ENCODE data around the gene DPP3.
A peak's percentile ranks its signal among the peaks of the same experiment; 100 is the strongest.

DPP3 gene

DNA sequence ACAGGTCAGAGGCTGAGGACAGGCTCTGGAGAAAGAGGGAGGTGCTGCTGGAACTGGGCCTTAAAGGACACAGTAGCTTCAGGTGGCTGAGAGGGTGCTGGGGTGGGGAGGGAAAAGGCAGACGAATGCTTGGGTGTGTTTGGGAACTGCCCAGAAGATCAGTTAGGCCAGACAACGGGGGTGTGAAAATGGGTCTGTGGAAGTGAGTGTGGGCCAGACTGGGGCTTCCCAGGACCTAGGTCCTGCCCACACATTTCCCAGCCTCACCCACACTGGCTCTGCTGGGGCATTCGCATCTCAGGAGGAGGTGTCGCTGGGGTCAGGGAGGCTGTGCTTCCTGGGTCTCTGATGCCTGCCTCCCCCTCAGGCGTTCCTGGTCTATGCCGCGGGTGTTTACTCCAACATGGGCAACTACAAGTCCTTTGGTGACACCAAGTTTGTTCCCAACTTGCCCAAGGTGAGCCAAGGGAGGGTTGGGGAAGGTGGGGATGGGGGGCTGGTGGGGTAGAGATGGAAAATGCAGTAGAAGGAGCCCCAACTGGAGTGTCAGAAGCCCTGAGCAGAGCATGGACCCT is 4.7 kb downstream of the DPP3 start:
- DNase-seq (ENCODE audit: low read depth in 2 of 2) = no peak

- DNase-seq (ENCODE audit: low read depth in 2 of 2) = no peak
Observed at GRCh38 chr11:66488957-66489356, 8.7 kb downstream of the DPP3 start.

DNA sequence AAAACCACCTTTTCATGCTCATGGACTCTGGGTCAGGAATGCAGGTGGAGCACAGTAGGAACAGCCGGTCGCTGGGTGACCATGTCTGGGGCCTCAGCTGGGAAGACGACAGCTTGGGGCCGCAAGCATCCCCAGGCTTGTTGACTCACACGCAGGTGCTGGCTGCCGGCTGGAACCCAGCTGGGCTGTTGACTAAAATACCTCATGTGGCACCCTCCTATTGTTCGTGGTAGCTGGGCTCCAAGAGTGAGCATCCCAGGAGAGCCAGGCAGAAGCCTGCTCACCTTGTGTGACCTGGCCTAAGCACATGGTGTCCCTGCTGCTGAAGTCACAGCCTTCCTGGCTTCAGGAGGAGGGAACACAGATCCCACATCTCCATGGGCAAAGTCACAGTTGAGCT is 9.4 kb downstream of the DPP3 start:
- no peak for DNase-seq (ENCODE audit: low read depth in 2 of 2)

GRCh38 chr11:66491315-66491935 is 11.2 kb downstream of the DPP3 start:
- no peak for DNase-seq (ENCODE audit: low read depth in 2 of 2)

DNA sequence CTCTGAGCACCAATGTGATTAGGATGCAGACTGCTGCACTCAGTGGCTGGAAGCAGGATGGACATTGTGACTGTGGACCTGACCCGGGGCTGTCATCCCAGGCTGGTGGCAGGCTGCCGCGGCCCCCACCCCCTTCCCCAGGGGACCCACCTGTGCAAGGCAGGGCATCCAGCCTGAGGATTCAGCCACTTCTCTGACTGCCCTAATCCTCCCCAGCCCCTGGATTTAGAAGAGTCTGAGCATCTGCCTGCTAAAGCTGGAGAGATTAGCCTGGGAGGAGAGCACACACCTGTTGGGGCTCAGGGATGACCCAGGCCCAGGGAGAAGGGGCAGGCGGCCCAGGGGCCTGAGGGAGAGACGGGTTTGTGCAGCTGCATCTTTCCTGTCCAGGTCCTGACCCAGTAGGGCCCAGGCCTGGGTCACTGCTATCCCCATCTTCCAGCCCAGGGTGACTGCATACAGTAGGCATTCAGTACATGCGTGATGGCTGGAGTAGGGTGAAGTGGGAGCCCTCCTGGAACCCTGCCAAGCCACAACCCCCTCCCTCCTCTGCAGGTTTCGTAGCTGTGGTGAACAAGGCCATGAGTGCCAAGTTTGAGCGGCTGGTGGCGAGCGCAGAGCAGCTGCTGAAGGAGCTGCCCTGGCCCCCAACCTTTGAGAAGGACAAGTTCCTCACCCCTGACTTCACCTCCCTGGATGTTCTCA is 12.1 kb downstream of the DPP3 start:
- no peak for DNase-seq (ENCODE audit: low read depth in 2 of 2)

DNA sequence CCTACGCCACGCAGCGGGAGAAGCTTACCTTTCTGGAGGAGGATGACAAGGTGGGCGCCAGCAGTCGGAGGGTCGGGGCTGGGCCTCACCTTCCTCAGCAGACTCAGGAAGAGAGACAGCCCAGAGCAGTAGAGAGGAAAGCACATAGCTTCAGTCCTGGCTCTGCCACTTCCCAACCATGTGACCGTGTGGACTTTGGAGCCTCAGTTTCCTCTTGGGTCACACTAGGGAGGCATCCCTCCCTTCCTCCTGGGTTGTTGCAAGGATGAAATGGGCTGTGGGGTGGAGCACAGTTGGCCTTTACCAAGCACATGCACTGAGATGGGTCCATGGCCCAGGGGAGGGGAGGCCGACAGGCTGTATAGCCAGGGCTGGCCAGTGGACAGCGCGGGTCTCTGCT is 12.9 kb downstream of the DPP3 start:
- DNase-seq (ENCODE audit: low read depth in 2 of 2) = no peak

- DNase-seq (ENCODE audit: low read depth in 2 of 2) = no peak
Observed at GRCh38 chr11:66494458-66494857, 14.2 kb downstream of the DPP3 start.

- no peak for DNase-seq (ENCODE audit: low read depth in 2 of 2)
Observed at GRCh38 chr11:66494935-66495334, 14.7 kb downstream of the DPP3 start.

DNA sequence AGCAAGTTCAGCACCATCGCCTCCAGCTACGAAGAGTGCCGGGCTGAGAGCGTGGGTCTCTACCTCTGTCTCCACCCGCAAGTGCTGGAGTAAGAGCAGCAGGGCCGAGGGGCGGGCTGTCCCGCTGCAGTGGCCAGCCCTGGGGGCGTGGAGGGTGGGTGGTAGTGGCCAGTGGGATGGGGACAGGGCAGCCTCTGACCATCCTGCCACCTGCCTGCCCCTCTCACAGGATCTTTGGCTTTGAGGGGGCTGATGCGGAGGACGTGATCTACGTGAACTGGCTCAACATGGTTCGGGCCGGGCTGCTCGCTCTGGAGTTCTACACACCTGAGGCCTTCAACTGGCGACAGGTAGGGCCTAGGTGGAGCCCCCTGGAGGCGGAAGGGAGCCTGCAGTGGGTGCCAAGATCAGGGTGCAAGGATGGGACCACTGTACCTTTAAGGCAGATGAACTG is 15.2 kb downstream of the DPP3 start:
- DNase-seq (ENCODE audit: low read depth in 2 of 2) = no peak

- no peak for DNase-seq (ENCODE audit: low read depth in 2 of 2)
Observed at GRCh38 chr11:66497206-66497605, 17.0 kb downstream of the DPP3 start.

- no peak for DNase-seq (ENCODE audit: low read depth in 2 of 2)
Observed at GRCh38 chr11:66498506-66498905, 18.3 kb downstream of the DPP3 start.

DNA sequence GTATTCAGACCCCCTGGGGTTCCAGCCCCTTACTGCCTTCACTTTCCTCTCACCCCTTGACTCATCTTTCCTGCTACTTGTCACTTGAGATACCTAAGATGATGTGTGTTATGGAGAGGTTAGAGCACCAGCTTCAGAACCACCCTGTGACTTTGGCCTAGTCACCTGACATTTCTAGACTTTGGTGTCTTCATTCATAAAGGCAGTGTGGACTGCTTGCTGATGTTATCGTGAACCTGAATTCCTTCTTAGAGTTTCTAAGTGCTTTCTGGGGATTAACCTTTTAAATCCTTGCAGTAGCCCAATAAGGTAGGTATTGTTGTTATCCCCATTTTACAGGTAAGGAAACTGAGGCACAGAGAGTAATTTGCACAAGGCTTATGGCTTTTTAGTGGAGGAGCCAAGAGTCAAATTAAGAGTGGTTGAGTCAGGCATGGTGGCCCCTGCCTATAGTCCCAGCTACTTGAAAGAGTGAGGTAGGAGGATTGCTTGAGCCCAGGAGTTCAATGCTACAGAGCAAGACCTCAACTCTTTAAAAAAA is 25.1 kb downstream of the DPP3 start:
- no peak for DNase-seq (ENCODE audit: low read depth in 2 of 2)

DNA sequence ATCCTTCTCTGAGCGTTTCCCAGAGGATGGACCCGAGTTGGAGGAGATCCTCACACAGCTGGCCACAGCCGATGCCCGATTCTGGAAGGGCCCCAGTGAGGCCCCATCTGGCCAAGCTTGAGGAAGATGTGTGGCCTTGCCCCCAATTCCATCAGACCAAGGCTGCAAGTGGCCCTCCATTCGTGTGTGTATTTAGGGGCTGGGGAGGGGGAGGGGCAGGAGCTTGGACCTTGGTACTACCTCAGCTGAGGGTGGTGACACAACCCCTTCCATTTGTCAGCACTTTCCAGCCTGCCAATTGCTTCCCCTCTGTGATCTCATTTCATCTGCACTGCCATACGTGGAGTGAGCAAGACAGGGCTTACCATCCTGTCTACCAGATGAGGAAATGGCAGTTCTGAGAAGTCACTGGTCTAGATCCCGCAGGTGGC is 28.9 kb downstream of the DPP3 start:
- DNase-seq (ENCODE audit: low read depth in 2 of 2) = no peak

DNA sequence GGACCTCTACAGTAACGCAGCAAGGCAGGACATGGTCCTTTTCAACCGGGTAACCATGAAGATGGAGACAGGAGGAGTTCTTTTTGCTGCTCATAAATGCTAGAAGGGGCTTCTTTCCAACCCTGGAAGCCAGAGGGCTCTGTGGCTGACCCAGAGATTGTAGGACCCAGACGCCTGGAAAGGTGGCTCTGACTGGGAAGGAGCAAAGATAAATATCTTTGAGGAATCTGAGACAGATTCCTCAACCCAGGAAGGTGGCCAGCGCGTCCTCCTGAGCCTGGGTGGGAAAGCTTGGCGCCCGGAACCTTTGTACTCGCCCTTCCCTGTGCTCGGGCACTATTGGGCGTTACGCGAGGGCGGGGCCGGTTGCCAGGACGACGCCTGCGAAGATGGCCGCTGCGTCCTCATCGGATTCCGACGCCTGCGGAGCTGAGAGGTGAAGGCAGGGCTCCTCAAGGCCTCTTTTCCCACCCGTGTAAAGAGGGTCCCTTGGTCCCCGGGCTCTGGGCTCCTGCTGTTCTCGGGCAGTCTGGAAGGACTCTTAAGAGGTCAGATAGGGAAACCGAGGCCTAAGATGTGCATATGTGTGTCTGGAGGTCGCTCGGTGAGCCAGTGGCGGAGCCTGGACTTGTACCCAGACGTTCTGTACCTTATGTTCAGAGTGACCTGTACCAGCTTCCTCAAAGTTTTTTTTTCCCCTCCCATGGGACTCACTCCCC is 30.2 kb downstream of the DPP3 start, which contains the start of gene BBS1:
BBS1 (plus strand) TSS at position 365 of the 719 bp plus-strand sequence; CDS start at position 390, 25 bp downstream.
- DNase-seq (ENCODE audit: low read depth in 2 of 2) = peak; percentile 72 to 84

DNA sequence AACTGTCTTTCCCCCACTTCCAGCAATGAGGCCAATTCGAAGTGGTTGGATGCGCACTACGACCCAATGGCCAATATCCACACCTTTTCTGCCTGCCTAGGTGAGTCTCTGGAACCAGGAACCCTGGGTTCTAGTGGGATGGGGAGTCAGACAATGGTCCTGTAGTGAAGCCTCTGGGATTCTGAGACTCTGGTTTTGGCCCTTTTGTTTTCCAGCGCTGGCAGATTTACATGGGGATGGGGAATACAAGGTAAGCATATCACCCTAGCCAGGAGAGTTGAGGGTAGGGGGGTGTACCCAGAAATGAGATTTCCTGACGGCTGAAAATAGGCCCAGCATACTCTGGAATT is 30.7 kb downstream of the DPP3 start:
- DNase-seq (ENCODE audit: low read depth in 2 of 2) = no peak

- DNase-seq (ENCODE audit: low read depth in 2 of 2) = no peak
Observed at GRCh38 chr11:66523611-66524010, 43.4 kb downstream of the DPP3 start.

- DNase-seq (ENCODE audit: low read depth in 2 of 2) = no peak
Observed at GRCh38 chr11:66524304-66525040, 44.2 kb downstream of the DPP3 start.

DNA sequence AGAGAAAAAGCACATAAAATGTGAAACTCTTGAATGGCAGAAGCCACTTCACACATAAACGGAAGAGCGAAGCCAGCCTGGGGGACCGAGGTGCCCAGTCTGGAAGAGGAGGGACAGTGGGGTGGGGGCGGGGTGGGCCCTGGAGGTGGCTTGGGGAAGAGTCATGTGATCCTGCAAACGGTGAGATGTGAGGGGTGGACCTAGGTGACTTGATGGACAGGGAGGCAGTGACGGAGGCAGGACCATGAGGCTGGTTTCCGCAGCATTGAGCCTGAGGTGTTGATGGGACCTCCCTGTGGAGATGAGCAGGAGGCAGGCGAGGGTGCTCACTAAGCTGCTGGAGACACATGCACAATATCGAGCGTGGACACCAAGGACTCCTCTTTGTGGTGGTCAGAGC is 48.8 kb downstream of the DPP3 start:
- DNase-seq (ENCODE audit: low read depth in 2 of 2) = no peak

- DNase-seq (ENCODE audit: low read depth in 2 of 2) = no peak
Observed at GRCh38 chr11:66529655-66530054, 49.4 kb downstream of the DPP3 start.

DNA sequence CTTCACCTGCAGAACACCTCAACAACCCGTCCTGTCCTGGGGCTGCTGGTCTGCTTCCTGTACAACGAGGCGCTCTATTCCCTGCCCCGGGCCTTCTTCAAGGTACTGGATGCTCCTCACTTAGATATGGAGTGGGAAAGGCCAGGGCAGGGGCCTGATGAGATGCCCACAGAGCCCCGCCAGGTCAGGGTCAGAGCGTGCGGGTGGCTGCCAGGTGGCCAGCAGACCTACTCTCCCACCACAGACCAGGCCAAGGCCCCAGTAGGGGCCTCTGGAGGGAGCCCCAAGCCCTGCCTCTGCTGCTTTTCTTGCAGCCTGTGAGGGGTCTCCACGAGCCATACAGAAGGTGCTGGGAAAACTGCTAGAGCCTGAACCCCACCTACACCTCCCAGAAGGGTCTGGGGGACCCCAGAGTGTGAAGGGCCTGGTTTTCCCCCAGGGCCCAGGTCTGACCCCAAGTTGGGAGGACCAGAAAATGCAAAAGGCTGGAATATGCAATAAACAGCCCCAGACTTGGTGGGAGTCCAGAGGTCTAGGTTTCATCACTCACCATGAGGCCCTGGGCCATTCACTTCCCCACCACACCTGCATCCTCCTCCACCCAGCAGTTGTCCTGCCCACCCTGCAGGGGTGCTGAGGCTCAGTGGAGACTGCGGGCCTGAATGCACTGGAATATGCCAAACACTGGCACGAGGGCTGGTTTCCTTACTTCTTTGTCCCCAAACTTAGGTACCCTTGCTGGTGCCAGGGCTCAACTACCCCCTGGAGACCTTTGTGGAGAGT is 50.9 kb downstream of the DPP3 start:
- no peak for DNase-seq (ENCODE audit: low read depth in 2 of 2)

DNA sequence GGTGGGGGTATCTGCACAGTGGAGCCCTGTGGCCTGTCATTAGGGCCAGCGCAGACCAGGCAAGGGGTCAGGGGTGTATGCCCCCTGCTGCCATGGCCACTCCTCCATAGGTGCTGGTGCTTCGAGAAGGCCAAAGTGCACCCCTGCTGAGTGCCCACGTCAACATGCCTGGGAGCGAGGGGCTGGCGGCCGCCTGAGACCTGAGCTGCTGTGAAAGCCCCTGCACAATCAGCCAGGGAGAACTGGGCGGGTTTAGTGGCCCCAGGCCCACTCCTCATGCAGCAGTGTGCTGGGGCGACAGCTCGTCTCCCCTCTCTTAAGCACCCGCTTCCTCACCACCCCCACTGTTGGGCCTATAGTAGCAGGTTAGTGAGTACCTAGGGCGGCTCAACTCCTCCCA is 51.6 kb downstream of the DPP3 start:
- DNase-seq (ENCODE audit: low read depth in 2 of 2) = no peak
